GM21526 (cell line): ENCODE measurements around the gene OMG.
"Not testable (repeated sequence)": the region's sequence is repeated elsewhere in the genome, so short reads cannot be mapped to it uniquely, and the experiment has no call there.

ENCODE experiments used
- ATAC-seq: cut with Tn5 transposase; IDR thresholded peaks from one replicate; pipeline ENCODE4 v1.9.1; 2021; ENCODE audit warnings: moderate library complexity; ENCODE audit not compliant: unreplicated experiment, low FRiP score

The OMG gene

DNA sequence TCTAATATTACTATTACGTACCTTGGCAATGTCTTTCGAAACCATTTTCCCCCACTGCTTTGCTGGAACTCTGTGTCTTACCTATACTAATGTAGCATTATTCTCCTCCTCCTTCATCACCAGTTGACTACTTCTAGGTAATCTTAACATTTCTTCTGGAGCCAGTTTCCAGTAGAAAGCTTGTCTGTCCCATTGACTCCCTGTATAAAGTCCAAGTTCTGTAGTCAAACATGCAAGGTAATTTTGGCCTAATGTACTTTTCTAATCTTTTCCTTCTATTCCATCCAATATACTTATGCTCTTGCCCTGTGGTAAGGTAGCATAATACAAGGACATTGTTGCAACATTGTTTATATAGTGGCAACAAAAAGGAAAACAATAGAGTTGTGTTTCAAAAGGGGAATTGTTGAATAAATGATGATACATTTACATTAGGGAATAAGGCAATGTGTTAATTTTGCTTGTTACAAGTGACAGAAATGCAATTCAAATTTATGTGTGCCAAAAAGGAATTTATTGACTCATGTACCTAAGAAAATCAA is 27.9 kb downstream of the OMG start:
- ATAC-seq, result no peak

DNA sequence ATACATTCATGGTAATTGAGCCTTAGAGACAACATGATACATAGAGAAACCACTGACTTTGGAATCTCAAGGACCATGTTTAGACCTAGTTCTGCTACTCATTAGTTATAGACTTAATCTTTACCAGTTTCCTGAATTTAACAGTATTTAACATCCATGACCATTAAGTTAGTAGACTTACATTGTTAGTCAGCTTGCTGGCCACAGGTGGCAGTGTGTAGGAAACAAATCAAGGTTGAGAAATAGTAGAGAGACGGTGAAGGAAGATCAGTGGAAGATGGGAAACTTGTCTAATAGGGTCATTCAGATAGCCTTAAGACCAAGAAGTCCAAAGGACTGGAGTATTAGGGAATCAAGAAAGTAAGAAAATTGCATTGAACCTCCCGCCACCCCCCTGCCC is 31.0 kb downstream of the OMG start:
- ATAC-seq, result no peak

DNA sequence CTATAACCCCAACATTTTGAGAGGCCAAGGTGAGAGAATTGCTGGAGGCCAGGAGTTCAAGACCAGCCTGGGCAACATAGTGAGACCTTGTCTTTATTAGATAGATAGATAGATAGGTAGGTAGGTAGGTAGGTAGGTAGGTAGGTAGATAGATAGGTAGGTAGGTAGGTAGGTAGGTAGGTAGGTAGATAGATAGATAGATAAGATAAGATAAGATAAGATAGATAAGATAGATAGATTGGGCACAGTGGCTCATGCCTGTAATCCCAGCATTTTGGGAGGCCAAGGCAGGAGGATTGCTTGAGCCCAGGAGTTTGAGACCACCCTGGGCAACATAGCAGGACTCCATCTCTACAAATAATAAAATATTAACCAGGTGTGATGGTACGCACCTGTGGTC is 34.1 kb downstream of the OMG start:
- ATAC-seq, result not testable (repeated sequence)

DNA sequence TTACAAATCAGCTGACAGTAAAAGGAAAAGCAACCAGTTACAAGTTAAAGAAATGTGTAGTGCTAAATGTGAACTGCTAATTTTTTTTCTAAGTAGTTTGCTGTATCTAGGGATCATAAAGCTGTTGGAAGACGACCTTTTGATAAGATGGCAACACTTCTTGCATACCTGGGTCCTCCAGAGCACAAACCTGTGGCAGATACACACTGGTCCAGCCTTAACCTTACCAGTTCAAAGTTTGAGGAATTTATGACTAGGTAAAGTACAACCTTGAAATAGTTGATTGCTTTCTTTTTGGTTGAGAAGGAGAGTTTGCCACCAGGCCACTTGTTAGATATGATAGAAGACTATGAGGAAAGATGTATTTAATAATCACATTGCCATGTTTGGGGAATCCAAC is 35.4 kb downstream of the OMG start:
- no peak for ATAC-seq

DNA sequence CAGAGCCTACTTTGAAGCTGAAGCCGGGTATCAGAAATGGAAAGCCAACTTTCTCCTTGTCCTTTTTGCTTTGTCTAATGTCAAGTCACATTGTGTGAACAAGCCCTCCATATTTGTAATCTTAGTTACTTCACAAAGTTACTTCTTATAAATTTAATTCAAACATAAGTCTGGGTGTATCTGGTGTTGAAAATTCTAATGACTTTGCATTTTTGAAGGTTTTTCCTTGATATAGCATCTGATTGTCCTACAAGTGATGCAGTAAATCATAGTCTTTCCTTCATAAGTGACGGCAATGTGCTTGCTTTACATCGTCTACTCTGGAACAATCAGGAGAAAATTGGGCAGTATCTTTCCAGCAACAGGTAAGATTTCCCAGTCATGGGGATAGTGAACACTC is 36.9 kb downstream of the OMG start:
- ATAC-seq, result no peak

DNA sequence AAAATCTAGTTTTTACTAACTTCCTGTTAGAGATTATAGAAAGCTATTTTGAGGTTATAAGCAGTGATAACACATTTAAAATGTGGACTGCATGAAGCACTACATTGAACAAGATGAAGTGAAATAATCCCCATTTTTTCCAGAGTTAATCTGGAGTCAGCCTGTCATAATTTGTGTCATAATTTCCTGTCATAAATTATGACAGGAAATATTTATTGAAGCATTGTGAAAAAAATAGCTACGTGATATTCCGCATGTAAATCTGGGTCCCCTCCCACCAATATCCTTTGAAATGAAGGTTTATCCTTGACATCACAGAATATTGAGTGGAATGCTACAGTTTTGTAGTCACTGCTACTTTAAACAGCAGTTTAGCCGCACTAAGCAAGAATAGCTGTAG is 40.1 kb downstream of the OMG start:
- ATAC-seq, result no peak

DNA sequence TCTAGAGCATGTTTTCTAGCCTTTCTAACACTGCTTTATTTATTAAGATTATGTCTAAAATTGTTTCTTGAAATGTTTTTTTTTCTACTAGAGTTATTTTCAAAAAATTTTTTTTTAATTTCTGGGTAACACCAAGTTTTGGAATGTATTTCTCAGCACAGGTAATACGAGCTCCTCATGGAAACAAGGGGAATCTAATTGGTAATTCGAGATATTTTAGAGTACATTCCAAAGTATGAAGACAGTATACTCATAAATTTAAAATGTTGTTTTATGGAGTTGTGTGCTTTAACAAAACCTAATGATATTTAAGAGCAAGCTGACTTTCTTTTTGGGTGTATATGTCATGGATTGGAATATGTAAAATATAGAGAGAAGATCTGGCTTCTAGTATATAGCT is 42.4 kb downstream of the OMG start:
- no peak for ATAC-seq

DNA sequence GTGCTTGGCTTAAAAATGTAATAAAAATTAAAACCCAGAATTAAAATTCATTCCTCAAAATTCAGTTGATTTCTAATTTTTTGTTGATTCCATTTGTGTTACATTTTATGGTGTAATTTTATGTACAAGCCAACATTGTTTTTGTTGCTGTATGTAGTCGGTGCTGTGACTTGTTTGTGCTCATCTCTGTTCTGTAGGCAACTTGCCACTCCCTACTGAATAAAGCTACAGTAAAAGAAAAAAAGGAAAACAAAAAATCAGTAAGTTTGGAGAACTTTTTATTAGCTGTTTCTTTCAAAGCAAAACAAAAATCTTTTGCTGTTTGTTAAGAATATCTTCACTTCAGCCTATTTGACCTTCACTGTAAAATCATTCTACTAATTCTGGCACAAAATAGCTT is 44.3 kb downstream of the OMG start:
- no peak for ATAC-seq

DNA sequence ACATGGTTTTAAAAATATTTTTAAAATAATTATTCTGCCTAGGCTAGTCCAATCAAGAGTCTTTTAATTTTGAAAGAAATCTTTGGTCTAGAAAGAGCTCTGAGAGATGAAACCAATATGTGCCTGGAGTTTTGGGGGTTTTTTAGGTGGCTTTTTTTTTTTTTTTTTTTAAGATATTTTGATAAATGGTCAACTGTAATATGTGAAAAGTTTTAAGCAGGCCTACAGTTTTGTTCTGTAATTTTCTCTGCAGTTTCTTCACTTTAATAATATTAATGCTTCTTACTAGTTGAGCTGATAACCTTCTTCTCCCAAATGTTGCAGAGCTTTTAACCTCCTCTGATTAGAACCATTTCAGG is 45.1 kb downstream of the OMG start:
- no peak for ATAC-seq

DNA sequence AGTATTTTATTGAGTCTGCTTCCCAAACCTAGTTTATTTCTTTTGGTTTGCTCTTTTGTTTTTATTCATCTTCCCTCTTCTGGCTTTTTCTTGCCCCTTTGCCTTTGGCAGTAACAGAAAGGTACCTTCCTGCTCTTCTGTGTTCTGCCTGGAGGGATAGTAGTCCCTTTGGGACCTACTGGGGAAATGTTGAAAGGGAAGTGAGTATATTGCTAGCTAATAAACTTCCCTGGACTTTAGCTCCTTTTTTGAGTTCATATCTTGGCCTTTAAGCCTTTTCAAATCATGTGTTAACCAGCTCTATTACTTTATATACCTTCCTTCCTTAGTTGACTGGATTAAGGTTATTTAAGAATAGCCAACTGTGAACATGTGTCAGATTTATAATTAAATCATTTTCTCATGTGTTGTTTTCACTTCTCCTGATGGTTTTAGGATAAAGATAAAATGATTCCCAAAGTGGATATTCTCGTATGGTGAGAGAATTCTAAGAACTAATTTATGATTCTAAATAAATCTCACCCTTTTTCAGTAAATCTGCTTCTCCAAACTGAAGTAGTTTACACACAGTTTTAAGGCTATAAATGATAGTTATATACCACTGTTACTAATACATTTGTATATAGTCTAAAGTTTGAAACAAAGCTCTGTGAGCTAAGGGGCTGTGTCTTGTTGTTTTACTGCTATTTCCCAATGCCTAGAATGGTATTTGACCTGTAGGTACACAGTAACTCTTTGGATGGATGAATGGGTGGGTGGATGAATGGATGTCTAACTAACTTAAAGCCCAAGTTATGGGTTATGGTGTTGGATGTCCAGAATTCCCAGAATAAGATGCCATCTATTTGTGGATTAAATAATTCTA is 45.7 kb downstream of the OMG start:
- ATAC-seq, result no peak

DNA sequence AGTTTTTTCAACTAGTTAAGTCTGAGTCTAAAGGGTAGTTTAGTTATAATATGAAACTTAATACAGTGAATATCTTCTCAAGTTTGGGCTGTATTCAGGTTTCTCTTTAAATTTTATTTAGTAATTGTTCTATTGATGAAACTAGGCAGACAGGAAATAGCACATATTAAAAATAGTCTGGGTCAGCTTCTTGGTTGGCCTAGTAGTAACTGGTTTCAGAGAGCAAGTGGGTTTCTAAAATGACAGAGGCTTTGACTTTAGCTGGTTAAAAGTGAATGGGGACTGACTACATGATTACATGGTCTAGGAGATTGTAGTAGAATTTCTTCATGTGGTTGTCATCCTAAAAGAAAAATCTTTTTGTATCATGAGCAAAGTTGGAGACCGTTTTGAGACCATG is 46.8 kb downstream of the OMG start:
- ATAC-seq, result no peak

DNA sequence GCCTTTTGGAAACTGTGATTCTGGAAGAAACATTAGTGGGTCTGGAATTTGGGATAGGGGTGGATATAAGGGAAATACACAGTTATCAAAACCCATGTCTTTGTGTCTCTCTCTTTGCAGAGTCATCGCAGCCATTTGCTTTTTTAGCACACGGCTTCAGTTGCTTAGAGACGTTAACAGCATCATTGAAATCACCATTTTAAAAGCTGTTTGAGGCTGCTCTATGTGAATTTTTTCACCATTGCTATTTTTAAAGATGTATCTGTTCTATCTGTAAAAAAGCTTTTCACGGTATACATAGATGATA is 47.3 kb downstream of the OMG start:
- no peak for ATAC-seq

DNA sequence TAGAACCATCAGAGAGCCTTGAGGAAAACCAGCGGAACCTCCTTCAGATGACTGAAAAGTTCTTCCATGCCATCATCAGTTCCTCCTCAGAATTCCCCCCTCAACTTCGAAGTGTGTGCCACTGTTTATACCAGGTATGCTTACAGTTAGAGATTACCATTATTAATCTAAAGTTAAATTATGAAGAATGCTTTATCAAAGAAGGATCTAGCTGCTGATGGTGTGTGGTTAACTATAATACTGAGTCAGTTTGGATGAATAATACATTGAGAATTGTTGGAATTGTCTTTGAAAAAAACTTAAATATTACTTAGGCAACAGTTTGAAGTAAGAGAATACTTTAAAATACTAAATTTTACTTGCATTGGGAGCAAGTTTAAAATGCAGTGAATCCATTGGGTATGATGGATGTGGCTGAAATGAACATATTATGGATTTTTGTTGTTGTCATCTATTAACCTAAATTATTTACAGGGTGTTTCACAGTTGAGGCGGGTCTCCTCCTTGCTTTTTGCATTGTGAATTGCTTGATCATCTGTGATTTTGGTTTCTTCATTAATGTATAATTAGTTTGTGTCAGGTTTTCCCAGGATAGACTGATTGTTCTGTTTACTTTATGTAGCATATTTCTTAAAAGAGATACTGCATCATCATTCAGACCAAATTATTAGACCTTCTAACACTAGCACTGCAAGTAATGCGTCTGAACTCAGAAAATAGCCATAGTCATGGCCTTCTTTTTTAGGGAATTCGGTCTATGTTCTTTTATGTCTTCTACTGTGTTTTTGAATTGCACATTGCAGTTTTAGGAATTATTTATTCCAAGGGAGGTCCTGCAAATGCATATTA is 47.8 kb downstream of the OMG start:
- no peak for ATAC-seq
